ENCODE measurements around the gene RPUSD1. TPM values are rescaled to one million over a fixed set of nuclear protein-coding genes. Genes with fewer than 3 reads are reported as not detected.

Gene RPUSD1
- total and polyA plus RNA-seq, 2 donors (not counting 1 experiment from before 2014, with no cell fraction given): 8.2 to 16.2 TPM

DNA sequence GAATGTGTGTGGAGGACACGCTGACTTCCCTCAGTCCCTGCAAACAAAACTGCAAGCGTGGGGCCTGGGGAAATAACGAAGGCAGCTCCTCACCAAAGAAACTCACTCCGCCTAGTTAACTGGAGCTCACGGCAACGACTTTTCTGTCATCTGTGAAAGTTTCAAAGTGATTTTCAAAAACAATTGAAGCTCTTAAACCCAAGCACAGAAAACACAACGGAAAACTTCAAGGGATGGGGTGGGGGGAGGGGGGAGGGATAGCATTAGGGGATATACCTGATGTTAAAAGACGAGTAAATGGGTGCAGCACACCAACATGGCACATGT lies 15.5 kb upstream of the RPUSD1 start:
- H2AFZ ChIP-seq (ENCODE audit: low read length): no peak overlapping the region
- H3K79me2 ChIP-seq (ENCODE audit: control insufficient read depth, insufficient read depth, low read length): no peaks in the 10 kb centered on the region
- no peak overlapping the region for H3K27ac ChIP-seq (ENCODE audit: insufficient read depth, low read length)
- H4K20me1 ChIP-seq (ENCODE audit: control insufficient read depth, extremely low read depth, insufficient read depth, low read length): no peaks in the 10 kb centered on the region
- no peaks in the 10 kb centered on the region for H3K9me3 ChIP-seq (ENCODE audit: control insufficient read depth, insufficient read depth, low read depth, low read length)
- no peaks in the 10 kb centered on the region for H3K36me3 ChIP-seq (ENCODE audit: control insufficient read depth, insufficient read depth, low read length)
- no peak for DNase-seq (ENCODE audit: low read depth in 2 of 2)
- no peak overlapping the region for H3K9ac ChIP-seq (ENCODE audit: insufficient read depth, low read length)
- H3K4me1 ChIP-seq (ENCODE audit: control insufficient read depth, extremely low read depth, insufficient read depth, low read length): no peaks in the 10 kb centered on the region
- H3K4me2 ChIP-seq (ENCODE audit: extremely low read depth, insufficient read depth, low read length): no peak overlapping the region
- TF ChIP-seq CTCF (conservative IDR thresholded peaks at IDR 0.05 in 1 of 2, IDR thresholded peaks at IDR 0.05 in 1 of 2; ENCODE audit: low read depth in 1 of 2, low read length in 2 of 2): no peak
- TF ChIP-seq EZH2 (IDR thresholded peaks at IDR 0.05; ENCODE audit: low read length, missing control alignments): no peak
- H3K27me3 ChIP-seq (ENCODE audit: control insufficient read depth, insufficient read depth, low read length): peaks cover 19% of the 10 kb centered on the region
- H3K4me3 ChIP-seq (replicated peaks in 1 of 4; ENCODE audit: control extremely low read depth in 1 of 4, insufficient read depth in 1 of 4, low read depth in 3 of 4, low read length in 4 of 4): no peak overlapping the region

DNA sequence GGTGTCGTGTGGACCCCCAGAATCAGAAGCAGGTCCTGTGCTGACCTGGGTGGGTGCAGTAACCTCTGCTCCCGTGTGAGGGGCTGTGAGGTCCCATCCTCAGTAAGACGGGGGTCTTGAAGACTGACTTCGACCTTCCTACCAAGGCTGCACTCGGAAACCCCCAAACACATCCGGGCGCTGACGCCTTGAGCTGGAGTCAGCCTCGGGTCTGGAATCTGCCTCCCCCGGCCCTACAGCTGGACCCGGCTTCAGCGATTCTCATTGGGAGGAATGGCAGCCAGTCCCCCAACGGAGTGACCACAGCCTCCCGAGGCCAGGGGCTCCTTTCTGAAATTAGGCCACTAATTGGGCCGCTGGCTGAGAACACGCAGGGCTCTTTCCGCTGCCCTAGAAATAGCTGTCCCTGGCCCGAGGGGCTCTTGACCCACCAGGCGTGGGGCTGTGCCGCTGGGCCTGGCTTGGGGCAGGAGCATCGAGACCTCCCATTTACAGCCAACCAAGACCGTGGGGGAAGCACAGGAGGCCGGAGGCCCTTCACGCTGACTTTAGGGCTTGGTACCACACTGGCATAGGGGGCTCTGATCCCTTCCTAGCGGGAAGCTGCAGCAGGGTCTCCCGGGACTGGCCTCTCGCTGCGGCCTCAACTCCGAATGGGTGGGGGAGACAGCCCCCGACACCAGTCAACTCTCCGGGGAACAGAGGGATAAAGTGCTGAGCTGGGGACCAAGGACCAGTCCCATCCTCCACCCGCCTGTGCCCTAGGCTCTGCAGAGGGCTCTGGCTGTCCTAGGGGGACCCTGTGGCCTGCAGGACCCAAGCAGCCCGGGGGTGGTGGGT lies 15.0 kb upstream of the RPUSD1 start:
- Histone ChIP-seq H3K9ac (ENCODE audit: insufficient read depth, low read length) (no peak overlapping the region), H2AFZ (ENCODE audit: low read length) (no peak overlapping the region), H3K79me2 (ENCODE audit: control insufficient read depth, insufficient read depth, low read length) (no peaks in the 10 kb centered on the region), H3K9me3 (ENCODE audit: control insufficient read depth, insufficient read depth, low read depth, low read length) (no peaks in the 10 kb centered on the region), H3K4me1 (ENCODE audit: control insufficient read depth, extremely low read depth, insufficient read depth, low read length) (no peaks in the 10 kb centered on the region), H3K27me3 (ENCODE audit: control insufficient read depth, insufficient read depth, low read length) (peaks cover 19% of the 10 kb centered on the region), H3K27ac (ENCODE audit: insufficient read depth, low read length) (no peak overlapping the region), H3K4me2 (ENCODE audit: extremely low read depth, insufficient read depth, low read length) (no peak overlapping the region), H3K36me3 (ENCODE audit: control insufficient read depth, insufficient read depth, low read length) (no peaks in the 10 kb centered on the region), H4K20me1 (ENCODE audit: control insufficient read depth, extremely low read depth, insufficient read depth, low read length) (no peaks in the 10 kb centered on the region), H3K4me3 (replicated peaks in 1 of 4; ENCODE audit: control extremely low read depth in 1 of 4, insufficient read depth in 1 of 4, low read depth in 3 of 4, low read length in 4 of 4) (no peak overlapping the region)
- TF ChIP-seq EZH2 (IDR thresholded peaks at IDR 0.05; ENCODE audit: low read length, missing control alignments) (no peak), CTCF (conservative IDR thresholded peaks at IDR 0.05 in 1 of 2, IDR thresholded peaks at IDR 0.05 in 1 of 2; ENCODE audit: low read depth in 1 of 2, low read length in 2 of 2) (no peak)
- no peak for DNase-seq (ENCODE audit: low read depth in 2 of 2)

DNA sequence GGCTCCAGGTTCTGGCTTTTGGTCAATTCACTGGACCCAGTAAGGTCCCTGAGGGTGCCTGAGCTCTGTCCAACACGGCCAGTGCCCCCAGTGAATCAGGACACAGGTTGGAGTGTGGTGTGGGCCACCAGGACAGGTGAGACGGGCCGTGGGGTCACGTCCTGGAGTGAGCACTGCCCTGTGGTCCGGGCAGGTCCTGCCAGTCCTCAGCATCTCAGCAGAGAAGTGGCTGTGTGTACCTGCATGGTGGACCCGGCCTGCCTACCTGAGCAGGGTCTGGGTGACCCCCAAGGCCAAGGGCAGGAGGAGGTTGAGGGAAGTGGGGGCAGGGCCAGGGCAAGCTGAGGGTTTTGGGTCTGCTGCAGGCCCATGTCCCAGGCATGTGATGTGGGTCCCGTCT lies 14.3 kb upstream of the RPUSD1 start:
- no peak for DNase-seq (ENCODE audit: low read depth in 2 of 2)

More for the DNA sequence above, 14.3 kb upstream of the RPUSD1 start:
- no peaks in the 10 kb centered on the region for H3K36me3 ChIP-seq (ENCODE audit: control insufficient read depth, insufficient read depth, low read length)
- no peaks in the 10 kb centered on the region for H4K20me1 ChIP-seq (ENCODE audit: control insufficient read depth, extremely low read depth, insufficient read depth, low read length)
- H3K9me3 ChIP-seq (ENCODE audit: control insufficient read depth, insufficient read depth, low read depth, low read length): no peaks in the 10 kb centered on the region
- H3K27me3 ChIP-seq (ENCODE audit: control insufficient read depth, insufficient read depth, low read length): peaks cover 19% of the 10 kb centered on the region
- H3K79me2 ChIP-seq (ENCODE audit: control insufficient read depth, insufficient read depth, low read length): no peaks in the 10 kb centered on the region
- H3K4me3 ChIP-seq (replicated peaks in 1 of 4; ENCODE audit: control extremely low read depth in 1 of 4, insufficient read depth in 1 of 4, low read depth in 3 of 4, low read length in 4 of 4): no peak overlapping the region
- no peak overlapping the region for H3K4me2 ChIP-seq (ENCODE audit: extremely low read depth, insufficient read depth, low read length)
- no peak overlapping the region for H2AFZ ChIP-seq (ENCODE audit: low read length)
- H3K9ac ChIP-seq (ENCODE audit: insufficient read depth, low read length): no peak overlapping the region
- no peaks in the 10 kb centered on the region for H3K4me1 ChIP-seq (ENCODE audit: control insufficient read depth, extremely low read depth, insufficient read depth, low read length)
- H3K27ac ChIP-seq (ENCODE audit: insufficient read depth, low read length): no peak overlapping the region
- TF ChIP-seq CTCF (conservative IDR thresholded peaks at IDR 0.05 in 1 of 2, IDR thresholded peaks at IDR 0.05 in 1 of 2; ENCODE audit: low read depth in 1 of 2, low read length in 2 of 2): no peak
- no peak for TF ChIP-seq EZH2 (IDR thresholded peaks at IDR 0.05; ENCODE audit: low read length, missing control alignments)

Measured in fibroblast of lung (primary cell).